ENCODE data around the gene UNC5A. TPM values are rescaled to one million over a fixed set of nuclear protein-coding genes. Genes with fewer than 3 reads are reported as not detected.

The UNC5A gene
- total RNA-seq, 2 experiments from 2014 or later, result not detected

DNA sequence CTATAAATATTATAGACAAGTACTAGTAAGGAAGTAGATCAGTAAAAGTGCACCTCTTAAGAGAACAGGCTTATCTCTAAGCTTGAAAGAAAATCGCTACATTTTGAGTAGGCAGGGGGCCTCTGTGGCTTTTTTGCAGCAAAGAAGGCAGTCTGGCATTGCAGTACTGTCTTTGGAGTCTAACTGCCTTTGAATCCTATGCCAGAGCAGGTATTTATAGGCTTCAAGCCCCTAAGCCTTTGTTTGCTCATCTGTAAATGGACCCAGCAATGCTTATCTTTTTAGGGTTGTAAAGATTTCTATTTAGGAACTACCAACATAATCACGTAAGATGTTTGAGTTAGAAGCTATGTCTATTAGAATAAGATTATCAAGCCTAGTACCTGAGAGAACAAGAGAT is 112.5 kb downstream of the UNC5A start:
- H3K36me3 Mint-ChIP-seq (ENCODE audit: low read depth), result peaks cover 65% of the 10 kb centered on the region
- peaks cover 23% of the 10 kb centered on the region for H3K36me3 ChIP-seq (ENCODE audit: insufficient read depth, low read length)
- peaks cover 10% of the 10 kb centered on the region for H3K4me1 Mint-ChIP-seq (ENCODE audit: low read depth)
- no peaks in the 10 kb centered on the region for H3K27me3 ChIP-seq (ENCODE audit: control insufficient read depth in 1 of 2, insufficient read depth in 2 of 2, low read length in 2 of 2)
- no peak overlapping the region for H3K27ac ChIP-seq (ENCODE audit: low read depth in 1 of 2, low read length in 2 of 2)
- no peak for TF ChIP-seq CTCF (IDR thresholded peaks at IDR 0.05)
- POLR2A ChIA-PET, result no interaction called here
- no peaks in the 10 kb centered on the region for H3K4me1 ChIP-seq (ENCODE audit: insufficient read depth, low read length)
- no peaks in the 10 kb centered on the region for H3K9me3 ChIP-seq (ENCODE audit: control insufficient read depth in 1 of 2, insufficient read depth in 1 of 2, low read length in 2 of 2)
- CTCF ChIA-PET, result no interaction called here
- ATAC-seq (ENCODE audit: poor library complexity) (no peak), DNase-seq (no peak)
- H3K4me3 ChIP-seq (ENCODE audit: low read length), result no peak overlapping the region
- H3K4me3 Mint-ChIP-seq, result no peak overlapping the region
- H3K27ac Mint-ChIP-seq, result no peak overlapping the region
- H3K9me3 Mint-ChIP-seq, result no peaks in the 10 kb centered on the region
- no peaks in the 10 kb centered on the region for H3K27me3 Mint-ChIP-seq
- intact Hi-C loops (cut with DNase I, micrococcal nuclease), result no loop called here

- POLR2A ChIA-PET, result no interaction called here
- peaks cover 61% of the 10 kb centered on the region for H3K36me3 Mint-ChIP-seq (ENCODE audit: low read depth)
- peaks cover 17% of the 10 kb centered on the region for H3K36me3 ChIP-seq (ENCODE audit: insufficient read depth, low read length)
These were observed 117.2 kb downstream of the UNC5A start for GRCh38 chr5:176927562-176927961.

GRCh38 chr5:176929654-176930053 is 119.3 kb downstream of the UNC5A start:
- H3K4me1 ChIP-seq (ENCODE audit: insufficient read depth, low read length), result no peaks in the 10 kb centered on the region
- no peaks in the 10 kb centered on the region for H3K9me3 ChIP-seq (ENCODE audit: control insufficient read depth in 1 of 2, insufficient read depth in 1 of 2, low read length in 2 of 2)
- H3K4me1 Mint-ChIP-seq (ENCODE audit: low read depth), result peaks cover 25% of the 10 kb centered on the region
- no peak overlapping the region for H3K27ac Mint-ChIP-seq
- ATAC-seq (ENCODE audit: poor library complexity), result no peak
- H3K4me3 ChIP-seq (ENCODE audit: low read length), result no peak overlapping the region
- H3K4me3 Mint-ChIP-seq, result no peak overlapping the region
- H3K9me3 Mint-ChIP-seq, result no peaks in the 10 kb centered on the region
- CTCF ChIA-PET, result no interaction called here
- peaks cover 70% of the 10 kb centered on the region for H3K36me3 Mint-ChIP-seq (ENCODE audit: low read depth)
- H3K27me3 Mint-ChIP-seq, result no peaks in the 10 kb centered on the region
- TF ChIP-seq CTCF (IDR thresholded peaks at IDR 0.05), result no peak
- H3K36me3 ChIP-seq (ENCODE audit: insufficient read depth, low read length), result peaks cover 26% of the 10 kb centered on the region
- H3K27me3 ChIP-seq (ENCODE audit: control insufficient read depth in 1 of 2, insufficient read depth in 2 of 2, low read length in 2 of 2), result no peaks in the 10 kb centered on the region
- peak in 1 of 14 experiments; percentile 10 for DNase-seq
- intact Hi-C loops (cut with DNase I, micrococcal nuclease), result no loop called here
- POLR2A ChIA-PET, result no interaction called here
- H3K27ac ChIP-seq (ENCODE audit: low read depth in 1 of 2, low read length in 2 of 2), result no peak overlapping the region

More at GRCh38 chr5:176927562-176927961, 117.2 kb downstream of the UNC5A start:
- TF ChIP-seq CTCF (IDR thresholded peaks at IDR 0.05), result no peak
- H3K27me3 Mint-ChIP-seq, result no peaks in the 10 kb centered on the region
- Histone ChIP-seq H3K27me3 (ENCODE audit: control insufficient read depth in 1 of 2, insufficient read depth in 2 of 2, low read length in 2 of 2) (no peaks in the 10 kb centered on the region), H3K9me3 (ENCODE audit: control insufficient read depth in 1 of 2, insufficient read depth in 1 of 2, low read length in 2 of 2) (no peaks in the 10 kb centered on the region), H3K4me1 (ENCODE audit: insufficient read depth, low read length) (no peaks in the 10 kb centered on the region), H3K4me3 (ENCODE audit: low read length) (no peak overlapping the region), H3K27ac (ENCODE audit: low read depth in 1 of 2, low read length in 2 of 2) (no peak overlapping the region)
- no peak overlapping the region for H3K4me3 Mint-ChIP-seq
- no peak for DNase-seq
- no peak overlapping the region for H3K27ac Mint-ChIP-seq
- intact Hi-C loops (cut with DNase I, micrococcal nuclease), result no loop called here
- CTCF ChIA-PET, result no interaction called here
- ATAC-seq (ENCODE audit: poor library complexity), result no peak
- peaks cover 25% of the 10 kb centered on the region for H3K4me1 Mint-ChIP-seq (ENCODE audit: low read depth)
- H3K9me3 Mint-ChIP-seq, result no peaks in the 10 kb centered on the region

Other genes with a start within 250 kb of the UNC5A start
- gene GPRIN1, start 200.4 kb upstream of the UNC5A start, total RNA-seq, result under 1 TPM; 0.22 to 0.36 TPM
- not detected for gene SNCB, start 180.0 kb upstream of the UNC5A start, total RNA-seq
- gene EIF4E1B, start 179.9 kb upstream of the UNC5A start, total RNA-seq, result not detected
- 1 to 10 TPM; 7.8 to 7.9 TPM for gene TSPAN17, start 163.1 kb upstream of the UNC5A start, total RNA-seq
- 1 to 10 TPM in 1 of 2 experiments, under 1 TPM in 1; 0.74 to 1.2 TPM for gene HK3, start 88.8 kb downstream of the UNC5A start, total RNA-seq
- gene UIMC1, start 196.2 kb downstream of the UNC5A start, total RNA-seq, result 10 to 100 TPM; 42.3 to 50.8 TPM
- gene ZNF346, start 212.1 kb downstream of the UNC5A start, total RNA-seq, result 10 to 100 TPM; 14.3 to 19.0 TPM

All from CD4-positive, alpha-beta T cell (primary cell).